Choroid plexus epithelial cell (primary cell): ENCODE data around the gene GPS2.

Source experiments
- DNase-seq: peaks from one replicate; pipeline ENCODE4 v3.0.0-alpha.2; 2010; ENCODE audit warnings: low read depth
- H3K4me3 ChIP-seq: 2 replicates; pipeline ENCODE4 v1.5.1; 2011; ENCODE audit warnings: low read depth, mild to moderate bottlenecking, control low read depth, low read length, moderate library complexity
- CTCF ChIP-seq: conservative IDR thresholded peaks from 2 replicates; pipeline ENCODE4 v1.5.1; 2011; ENCODE audit warnings: low read depth, mild to moderate bottlenecking, control low read depth, inconsistent platforms, low read length, moderate library complexity

Gene GPS2

DNA sequence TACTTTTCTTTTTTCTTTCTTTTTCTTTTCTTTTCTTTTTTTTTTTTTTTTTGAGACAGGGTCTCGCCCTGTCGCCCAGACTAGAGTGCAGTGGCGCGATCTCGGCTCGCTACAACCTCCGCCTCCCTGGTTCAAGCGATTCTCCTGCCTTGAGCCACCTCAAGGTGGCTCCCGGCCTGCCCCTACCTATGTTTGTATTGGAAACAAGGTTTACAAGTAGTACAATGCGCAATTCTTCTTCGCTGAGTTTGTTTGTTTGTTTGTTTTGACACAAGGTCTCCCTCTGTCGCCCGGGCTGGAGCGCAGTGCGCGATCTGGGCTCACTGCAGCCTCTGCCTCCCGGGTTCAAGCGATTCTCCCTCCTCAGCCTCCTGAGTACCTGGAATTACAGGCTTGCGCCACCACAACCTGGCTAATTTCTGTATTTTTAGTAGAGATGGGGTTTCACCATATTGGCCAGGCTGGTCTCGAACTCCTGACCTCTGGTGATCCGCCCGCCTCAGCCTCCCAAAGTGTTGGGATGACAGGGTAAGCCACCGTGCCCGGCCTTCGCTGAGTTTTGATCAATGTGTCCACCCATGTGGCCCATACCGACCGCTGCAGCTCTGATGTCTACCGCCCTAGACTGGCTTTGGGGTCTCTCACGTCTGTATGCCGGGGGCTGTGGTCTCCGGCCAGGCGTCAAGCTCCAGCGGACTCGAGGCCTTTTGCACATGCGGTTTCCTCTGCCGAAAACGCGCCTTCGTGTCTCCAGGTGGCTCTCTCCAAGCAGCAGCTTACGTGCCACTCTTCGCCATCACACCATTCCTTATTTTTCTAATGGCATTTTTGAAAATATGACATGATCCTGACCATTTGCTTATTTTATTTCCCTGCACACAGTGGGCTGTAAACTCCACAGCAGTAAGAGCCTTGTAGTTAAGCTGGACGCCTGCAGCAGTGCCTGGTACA lies 19.7 kb downstream of the GPS2 start:
- H3K4me3 ChIP-seq, result no peak overlapping the region
- TF ChIP-seq CTCF, result no peak

GRCh38 chr17:7294614-7295153 lies 20.5 kb downstream of the GPS2 start, which contains the start of gene YBX2:
Gene YBX2, minus strand, starts transcription at chr17:7294639. Its CDS starts 139 bp downstream, at chr17:7294500.
- peak; percentile 19 for DNase-seq
- no peak for TF ChIP-seq CTCF
- peak within 1 kb of the TSS; percentile 14 for H3K4me3 ChIP-seq

More for the DNA sequence above, 19.7 kb downstream of the GPS2 start:
- DNase-seq, result no peak

DNA sequence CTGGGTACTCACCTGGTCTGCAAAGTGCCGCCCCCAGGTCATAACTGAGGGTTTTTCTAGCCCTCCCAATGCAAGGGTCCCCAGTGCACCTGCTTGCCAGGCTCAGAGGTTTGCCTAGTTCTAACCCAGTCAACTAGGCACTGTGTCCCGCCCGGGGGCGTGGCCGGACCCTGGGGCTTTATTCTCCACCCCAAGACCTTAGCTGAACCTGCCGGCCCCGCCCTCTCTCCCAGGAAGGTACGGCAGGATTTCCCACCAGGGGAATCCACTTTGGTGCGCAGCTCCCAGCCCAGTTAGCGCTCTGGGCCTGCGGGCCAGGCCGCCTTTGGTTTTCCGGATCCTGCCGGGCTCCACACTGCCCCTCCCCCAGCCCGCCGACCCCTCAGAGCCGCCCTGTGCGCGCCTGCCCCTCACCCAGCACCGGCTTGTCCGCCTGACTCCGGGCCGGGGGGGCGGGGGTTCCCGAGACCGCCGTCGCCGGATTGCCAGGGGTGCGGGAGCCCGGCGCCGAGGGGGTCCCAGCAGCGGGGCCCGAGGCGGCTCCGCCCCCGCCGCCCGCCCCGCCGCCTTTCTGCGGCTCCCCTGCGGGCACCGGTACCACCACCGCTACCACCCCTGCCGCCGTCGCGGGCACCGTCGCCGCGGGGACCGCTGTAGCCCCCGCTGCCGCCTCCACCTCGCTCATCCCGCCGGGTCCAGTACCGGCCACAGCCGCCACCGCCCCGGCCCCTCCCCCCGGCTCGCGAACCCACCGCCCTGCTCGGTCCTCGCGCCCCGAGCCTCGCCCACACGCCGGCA lies 21.1 kb downstream of the GPS2 start:
- no peak overlapping the region for H3K4me3 ChIP-seq
- DNase-seq, result no peak
- TF ChIP-seq CTCF, result no peak

DNA sequence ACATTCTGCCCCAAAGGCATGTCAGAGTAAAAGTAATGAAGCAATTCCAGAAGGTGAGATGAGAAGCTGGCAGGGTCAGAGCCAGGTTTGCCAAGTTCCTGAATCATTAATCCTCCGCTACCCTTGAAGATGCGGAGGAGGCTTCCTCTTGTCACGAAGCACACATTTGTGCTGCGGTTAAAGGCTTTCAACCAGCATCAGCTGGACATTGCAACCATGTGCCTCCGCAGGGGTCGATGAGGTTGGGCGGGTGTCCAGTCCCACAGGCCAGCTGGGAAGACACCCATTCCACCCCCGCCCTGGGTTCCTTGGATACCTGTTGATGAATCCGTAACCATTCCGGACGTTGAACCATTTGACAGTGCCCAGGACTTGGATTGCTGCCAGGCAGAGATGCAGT lies 22.0 kb downstream of the GPS2 start:
- no peak for DNase-seq
- no peak for TF ChIP-seq CTCF

DNA sequence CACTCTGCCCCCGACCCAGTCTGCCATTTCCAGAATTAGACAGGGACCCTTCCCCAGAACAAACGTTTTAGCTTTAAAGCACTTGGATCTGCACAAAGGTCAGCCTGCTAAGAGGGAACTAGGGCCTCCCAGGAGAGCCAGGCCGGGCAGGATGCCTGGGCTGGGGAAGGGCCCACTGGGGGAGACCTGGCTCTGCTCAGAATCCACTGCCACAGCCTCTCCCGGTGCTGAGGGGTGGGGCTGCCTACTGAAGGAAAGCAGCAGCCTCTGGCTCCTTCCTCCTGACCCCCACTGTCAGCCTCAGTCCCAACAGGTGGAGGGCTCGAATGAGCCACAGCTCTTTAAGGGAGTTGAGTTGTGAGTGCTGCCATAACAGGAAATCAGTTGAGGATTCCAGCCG lies 22.4 kb downstream of the GPS2 start:
- no peak overlapping the region for H3K4me3 ChIP-seq
- no peak for TF ChIP-seq CTCF
- no peak for DNase-seq

More for the DNA sequence above, 22.0 kb downstream of the GPS2 start:
- no peak overlapping the region for H3K4me3 ChIP-seq

DNA sequence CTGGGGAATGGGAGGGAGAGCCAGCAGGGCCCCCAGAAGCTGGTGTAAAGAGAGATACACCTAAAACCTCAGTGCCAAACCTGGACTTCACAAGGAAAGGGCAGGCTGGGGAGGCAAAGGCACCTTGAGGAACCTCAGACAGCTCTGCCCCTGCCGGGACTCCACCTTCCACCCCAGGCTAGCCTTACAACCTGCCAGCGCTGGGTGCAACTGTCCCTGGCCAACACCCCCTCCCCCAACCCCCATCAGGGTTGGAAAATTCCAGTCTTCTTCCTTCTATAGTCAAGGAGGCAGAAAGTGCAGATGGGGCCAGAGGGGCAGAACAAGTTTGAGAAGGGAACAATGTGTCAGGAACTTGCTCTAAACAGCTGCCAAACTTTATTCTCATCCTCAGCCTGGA lies 23.0 kb downstream of the GPS2 start:
- no peak overlapping the region for H3K4me3 ChIP-seq
- DNase-seq, result no peak
- TF ChIP-seq CTCF, result no peak
